ENCODE data around the gene NGF.
"Not testable (repeated sequence)": the region's sequence is repeated elsewhere in the genome, so short reads cannot be mapped to it uniquely, and the experiment has no call there.

Gene NGF

DNA sequence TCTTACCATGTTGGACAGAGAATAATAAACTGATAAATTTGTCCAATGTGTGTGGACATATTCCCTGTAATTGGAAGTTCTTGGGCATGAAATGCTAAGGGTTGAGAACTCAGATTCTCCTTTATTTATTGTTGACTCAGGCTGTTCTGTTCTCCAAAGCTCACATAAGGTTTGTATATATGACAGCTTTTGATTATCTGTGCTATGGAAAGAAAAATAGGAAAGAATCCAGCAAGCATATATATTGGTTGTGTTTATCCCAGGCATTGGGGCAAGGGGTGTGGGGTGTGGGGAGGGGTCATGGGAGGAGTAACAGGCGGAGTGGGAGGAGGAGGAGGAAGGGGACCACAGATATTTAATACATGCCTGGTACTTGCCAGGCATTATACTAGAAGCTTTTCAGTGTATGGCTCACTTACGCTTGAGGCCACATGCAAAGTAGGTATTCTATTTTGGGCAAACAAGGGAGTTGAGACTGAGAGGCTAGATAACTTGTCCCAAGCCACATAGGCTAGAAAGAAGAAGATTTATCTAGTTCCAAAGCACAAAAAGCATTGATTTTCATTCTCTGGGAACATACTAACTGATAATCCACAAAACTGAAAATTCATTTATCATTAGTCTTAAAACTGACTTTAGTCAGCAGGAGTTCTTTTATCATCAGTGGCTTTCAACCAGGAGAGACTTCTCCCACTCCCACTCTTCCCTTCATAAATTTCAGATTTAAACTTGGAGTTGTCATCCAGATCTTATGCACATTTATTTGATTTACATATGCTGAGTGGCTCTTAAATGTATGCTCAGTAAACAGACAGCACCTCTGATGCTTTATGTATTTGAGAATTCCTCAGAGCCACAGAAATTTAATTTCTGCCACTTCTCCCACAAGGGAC lies 27.2 kb downstream of the NGF start:
- no peak for DNase-seq (ENCODE audit: low read depth in 2 of 3, low spot score in 2 of 3)

DNA sequence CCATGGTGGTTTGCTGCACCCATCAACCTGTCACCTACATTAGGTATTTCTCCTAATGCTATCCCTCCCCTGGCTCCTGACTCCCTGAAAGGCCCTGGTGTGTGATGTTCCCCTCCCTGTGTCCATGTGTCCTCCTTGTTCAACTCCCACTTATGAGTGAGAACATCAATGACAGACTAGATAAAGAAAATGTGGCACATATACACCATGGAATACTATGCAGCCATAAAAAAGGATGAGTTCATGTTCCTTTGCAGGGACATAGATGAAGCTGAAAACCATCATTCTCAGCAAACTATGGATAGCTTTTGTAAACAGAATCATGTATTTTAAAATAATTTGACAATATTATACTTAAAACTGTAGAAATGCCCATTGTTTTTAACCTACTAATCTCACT lies 28.5 kb downstream of the NGF start:
- not testable (repeated sequence) for DNase-seq (ENCODE audit: low read depth in 2 of 3, low spot score in 2 of 3)

DNA sequence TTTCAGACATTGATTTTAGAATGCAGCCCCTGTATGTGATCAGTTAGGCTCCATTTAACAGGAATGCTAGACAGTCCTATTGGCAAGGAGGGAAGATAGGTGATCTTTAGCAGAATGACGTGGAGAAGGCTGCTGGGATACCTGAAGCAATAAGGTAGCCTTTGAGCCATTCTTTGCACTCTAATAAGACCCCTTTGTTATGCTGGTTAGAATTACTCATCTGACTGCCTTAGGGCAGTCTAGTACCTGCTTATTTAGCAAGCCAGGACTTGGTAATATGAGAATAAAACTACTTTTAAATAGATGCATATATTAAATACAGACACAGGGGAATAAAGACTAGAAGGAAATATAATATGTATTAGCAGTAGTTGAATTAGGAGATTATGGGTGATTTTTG lies 29.1 kb downstream of the NGF start:
- DNase-seq (ENCODE audit: low read depth in 2 of 3, low spot score in 2 of 3) = no peak

DNA sequence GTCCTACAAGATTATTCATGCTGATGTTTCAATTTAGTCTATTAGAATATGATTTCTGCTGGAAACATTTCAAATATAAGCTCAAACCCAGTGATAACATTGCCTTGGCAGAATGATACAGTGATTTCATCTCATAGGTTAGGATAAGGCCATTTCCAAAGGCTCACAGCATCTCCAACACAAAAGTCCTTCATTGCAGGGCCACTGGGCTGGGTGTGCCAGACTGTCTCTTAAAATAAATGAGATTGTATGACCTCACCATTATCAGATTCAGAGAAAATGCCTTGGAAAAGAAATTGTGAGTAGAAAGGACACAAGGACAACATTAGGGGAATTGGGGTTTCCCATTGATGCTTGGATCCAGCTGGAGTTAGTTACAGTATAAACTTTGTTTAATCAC lies 30.4 kb downstream of the NGF start:
- DNase-seq (ENCODE audit: low read depth in 2 of 3, low spot score in 2 of 3) = no peak

DNA sequence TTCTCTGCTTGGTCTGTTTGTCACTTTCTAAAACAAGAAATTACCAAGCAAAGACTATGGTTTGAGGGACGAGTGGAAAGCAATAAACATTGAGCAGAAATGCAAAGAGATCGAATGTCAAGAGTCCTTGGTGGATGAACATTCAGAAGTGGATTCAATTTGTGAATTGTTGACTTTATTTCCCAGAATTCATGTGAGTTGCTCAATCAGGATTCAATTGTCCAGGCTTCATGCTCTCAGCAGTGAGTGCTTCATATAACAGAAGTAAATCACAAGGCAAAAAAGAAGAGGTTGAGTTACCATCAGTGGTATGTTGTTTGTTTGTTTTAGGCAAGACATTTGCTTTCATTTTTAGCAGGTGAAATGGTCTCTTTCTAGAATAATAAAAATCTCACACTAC lies 31.9 kb downstream of the NGF start:
- DNase-seq (ENCODE audit: low read depth in 2 of 3, low spot score in 2 of 3) = no peak

DNA sequence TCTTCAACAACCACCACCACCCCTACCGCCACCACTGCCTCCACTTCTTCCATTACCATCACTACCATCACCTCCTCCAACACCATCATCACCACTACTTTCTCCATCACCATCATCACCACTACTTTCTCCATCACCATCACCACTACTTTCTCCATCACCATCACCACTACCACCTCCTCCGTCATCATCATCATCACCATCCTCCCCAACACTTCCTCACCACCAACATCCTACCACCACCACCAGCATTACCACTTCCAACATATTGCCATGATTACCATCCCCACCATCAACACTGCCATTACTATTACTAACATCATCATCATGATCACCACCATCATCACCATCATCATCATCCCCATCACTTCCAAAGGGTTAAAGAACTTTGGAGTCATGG lies 34.7 kb downstream of the NGF start:
- DNase-seq (ENCODE audit: low read depth in 2 of 3, low spot score in 2 of 3) = no peak

DNA sequence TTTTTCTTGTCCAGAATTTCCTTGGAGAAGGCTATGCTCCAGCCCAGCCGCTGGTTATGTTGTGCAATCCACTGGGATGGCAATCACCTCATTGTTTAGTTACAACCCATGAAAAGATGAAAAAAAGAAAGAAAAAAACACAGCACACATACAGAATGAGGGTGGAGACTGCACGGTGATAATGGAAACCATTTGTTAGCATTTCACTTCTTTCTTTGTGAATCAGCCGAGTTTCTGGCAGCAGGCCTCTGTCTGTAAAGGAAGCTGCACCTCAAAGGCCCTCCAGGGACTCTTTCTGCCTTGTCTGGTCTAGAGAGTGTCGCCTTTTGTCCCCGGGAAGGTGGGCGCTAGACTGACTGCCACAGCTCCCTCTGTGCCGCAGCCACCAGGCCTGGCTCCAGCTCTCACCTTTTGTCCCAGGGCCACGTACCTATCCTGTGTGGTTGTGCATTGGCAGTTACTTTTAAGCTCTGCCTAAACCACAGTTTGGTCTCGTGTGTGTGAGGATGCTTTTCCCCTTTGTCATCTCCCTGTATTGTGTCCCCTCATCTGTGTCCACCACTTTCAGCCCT lies 35.6 kb downstream of the NGF start:
- no peak for DNase-seq (ENCODE audit: low read depth in 2 of 3, low spot score in 2 of 3)

DNA sequence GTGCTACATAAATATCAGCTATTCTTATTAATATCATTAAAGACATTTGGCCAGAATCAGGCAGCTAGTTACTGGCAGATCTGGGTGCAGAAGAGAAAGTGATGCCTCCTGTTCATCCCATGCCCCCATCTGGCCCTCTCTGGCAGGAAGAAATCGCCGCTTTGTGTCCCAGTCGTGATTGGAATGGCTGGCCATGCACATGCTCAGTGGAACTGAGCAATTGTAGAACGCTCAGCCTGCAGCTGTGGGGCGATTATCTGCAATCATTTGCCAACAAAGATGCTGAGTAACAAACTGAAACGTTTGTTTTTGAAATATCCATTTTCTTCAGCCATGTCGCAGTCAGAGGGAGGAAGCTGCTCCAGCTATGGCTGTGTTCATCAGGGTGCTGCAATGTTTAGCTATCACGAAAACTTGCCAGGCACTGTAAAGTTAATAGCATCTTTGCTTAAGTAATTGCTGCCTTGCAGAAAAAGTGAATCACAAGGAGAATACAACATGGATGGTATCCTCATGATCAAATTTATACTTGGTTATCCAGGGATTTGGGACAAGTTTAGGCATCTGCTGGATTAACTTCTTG lies 36.5 kb downstream of the NGF start:
- no peak for DNase-seq (ENCODE audit: low read depth in 2 of 3, low spot score in 2 of 3)

DNA sequence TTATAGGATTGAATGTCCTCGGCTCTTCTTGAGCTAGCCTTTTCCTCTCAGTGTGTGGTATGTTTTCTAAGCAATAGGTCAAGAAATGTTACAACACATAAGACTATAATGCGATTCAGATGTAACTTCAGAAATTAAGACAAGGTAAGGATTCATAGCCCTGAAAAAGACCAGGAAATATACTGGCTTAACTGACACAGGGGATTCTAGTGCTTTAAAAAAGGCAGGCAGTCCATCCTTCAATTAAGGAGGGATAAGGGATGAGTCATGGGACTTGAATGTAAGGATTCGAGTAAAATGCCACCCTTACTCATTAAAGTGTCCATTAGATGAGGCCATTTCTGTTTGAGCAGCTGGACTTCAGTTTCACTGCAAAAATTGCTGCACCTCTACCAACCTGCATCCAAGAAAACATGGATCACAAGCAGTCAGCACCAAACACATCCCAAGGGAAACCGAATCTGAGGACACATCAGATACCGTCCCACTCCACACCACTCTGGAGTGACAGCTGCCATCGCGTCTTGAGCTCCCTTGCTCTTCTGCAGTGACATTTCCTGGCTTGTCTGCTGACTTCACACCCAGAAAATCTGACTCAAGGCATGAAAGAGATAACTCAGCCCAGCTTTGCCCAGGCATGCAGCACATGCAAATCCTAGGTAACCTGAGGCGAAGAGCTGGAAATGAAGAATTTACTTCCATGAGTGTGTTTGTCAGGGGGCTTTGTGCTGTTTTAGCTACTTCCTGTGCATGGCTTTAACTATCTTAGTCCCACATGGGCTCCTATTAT lies 37.8 kb downstream of the NGF start:
- no peak for DNase-seq (ENCODE audit: low read depth in 2 of 3, low spot score in 2 of 3)

DNA sequence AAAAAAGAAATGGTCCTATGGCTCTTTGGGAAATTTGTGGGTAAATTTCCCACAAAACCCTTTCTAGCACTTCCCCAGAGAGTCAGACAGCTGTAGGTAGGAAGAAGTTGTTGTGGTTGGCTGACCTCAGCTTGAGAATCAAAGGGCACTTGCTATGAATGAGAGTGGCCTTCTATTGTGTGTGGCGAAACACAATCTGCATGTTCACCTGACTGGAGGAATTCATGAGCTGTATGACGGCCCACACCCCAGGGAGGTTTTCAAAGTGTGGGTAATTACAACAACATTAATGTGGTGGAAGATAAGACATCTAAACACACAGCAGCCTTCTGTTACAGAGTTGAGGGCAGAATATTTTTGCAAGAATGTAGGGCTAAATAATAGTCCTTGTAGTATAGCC lies 38.8 kb downstream of the NGF start:
- no peak for DNase-seq (ENCODE audit: low read depth in 2 of 3, low spot score in 2 of 3)

DNA sequence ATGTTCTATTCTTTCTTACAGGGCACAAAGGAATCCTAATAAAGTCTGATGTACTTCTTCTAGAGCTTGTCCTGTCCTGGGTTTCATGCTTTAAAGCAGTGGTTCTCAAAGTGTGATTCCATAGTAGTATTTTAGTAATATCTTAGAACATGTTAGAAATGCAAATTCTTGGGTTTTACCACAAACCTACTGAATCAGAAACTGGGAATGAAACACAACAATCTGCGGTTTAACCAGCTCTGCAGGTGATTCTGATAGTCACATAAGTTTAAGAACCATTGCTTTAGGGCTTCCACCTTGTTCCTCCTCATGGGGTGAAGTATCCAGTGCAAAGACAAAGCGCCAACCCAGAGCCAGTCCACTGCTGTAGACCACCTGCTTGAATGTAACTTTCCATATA lies 41.1 kb downstream of the NGF start:
- DNase-seq (ENCODE audit: low read depth in 2 of 3, low spot score in 2 of 3) = no peak

DNA sequence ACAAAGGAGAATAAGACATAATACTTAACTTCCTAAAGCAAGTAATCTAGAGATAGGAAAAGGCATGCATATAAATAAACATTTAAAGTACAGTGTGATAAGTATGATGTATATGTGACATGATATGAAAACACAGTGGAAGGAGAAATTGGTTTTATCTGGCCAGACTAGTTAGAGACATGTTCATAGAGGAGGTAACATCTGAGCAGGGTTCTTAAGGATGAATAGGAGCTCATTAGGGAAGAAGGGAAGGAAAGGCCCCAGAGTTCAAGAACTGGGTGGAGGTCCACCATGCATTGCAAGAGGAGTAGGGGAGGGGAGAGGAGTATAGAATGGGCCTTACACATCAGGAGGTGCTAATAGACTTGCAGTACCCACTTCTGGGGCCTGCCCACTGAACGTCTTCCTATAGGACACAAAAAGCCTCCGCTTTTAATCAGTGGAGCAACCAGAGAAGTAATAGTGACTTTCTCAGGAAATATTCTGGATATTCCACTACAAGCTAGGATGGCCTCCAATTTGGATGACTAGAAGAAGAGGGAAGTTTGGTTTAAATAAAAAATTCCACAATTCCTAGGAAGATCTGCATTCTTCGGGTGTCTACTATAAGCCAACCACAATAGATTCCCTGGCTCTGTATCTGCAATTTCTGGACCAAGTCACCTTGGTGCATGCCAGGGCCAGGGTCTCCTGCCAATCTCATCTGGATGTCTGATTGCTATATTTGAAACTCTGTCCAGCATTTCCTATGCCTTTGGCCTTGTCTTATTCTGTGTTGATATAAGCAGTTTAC lies 41.9 kb downstream of the NGF start:
- no peak for DNase-seq (ENCODE audit: low read depth in 2 of 3, low spot score in 2 of 3)

DNA sequence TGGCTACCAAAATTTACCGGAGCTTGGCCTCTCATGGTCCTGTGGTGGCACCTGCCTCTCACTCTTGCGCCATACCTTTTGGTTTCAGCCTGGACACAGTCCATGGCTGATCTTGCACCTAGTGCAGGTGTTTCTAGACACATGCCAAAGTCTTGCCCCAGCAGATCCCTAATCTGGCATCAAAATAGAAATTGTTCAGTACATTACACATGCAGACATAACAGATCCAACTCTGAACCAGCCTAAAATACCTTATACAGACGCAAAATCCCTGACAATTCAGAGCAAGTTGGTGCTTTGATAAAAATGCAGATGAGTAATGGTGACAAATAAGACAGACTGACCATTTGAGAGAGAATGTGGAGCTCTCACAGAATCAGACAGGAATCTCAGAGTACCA lies 44.1 kb downstream of the NGF start:
- DNase-seq (ENCODE audit: low read depth in 2 of 3, low spot score in 2 of 3) = no peak

DNA sequence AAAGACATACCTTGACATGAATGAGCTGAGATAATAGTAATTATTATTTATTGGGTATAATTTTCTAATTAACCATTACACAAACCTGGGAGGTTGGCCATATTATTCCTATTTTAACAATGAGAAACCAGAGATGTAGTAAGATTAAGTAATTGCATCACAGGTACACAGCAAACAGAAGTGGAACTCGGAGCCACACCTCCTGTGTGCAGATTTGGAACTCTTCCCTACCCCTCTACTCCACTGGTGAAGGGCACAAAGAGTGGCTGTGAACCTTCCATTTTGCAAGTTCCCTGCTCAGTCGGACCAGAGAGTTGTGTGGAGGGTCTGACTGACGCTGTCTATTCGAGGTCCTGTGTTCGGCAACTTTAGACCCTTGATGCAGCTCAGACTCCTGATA lies 45.0 kb downstream of the NGF start:
- DNase-seq (ENCODE audit: low read depth in 2 of 3, low spot score in 2 of 3) = no peak

DNA sequence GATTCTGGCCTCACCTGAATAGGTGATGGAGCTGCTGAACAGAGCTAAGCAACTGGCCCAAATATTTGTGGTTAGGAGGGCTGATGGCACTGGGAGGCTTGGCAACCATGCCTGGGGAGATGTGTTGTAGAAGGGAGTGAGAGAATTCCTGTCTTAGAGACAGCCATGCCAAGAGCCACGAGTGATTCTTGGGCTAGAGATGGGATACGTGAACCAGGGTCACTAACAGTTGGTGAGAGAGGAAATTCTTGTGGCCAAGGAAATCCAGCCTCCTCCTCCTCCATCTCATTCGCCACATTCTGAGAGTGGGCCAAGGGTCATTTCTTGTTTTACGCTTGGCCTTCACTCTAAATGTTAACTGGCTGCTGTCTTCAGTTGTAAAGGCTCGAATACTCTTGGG lies 46.3 kb downstream of the NGF start:
- no peak for DNase-seq (ENCODE audit: low read depth in 2 of 3, low spot score in 2 of 3)

DNA sequence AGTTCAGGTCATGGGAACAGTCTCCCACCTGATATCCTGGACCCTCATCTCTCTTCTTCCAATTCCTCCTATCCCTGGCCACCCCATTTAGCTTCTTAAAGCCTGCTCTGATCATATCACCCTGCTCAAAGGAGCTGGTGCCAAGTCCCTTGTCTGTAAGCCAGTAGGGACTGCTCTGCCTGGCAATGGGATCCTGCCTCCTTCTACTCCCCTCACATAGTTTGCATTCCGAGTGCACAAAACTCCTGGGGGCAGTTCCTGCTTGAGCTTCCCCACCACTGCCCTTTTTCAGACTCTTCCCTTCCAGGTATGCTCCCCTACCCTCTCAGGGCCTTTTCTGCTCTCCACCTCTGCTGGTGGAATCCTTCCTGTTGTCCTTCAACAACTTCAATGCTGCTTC lies 48.1 kb downstream of the NGF start:
- DNase-seq (ENCODE audit: low read depth in 2 of 3, low spot score in 2 of 3) = no peak

DNA sequence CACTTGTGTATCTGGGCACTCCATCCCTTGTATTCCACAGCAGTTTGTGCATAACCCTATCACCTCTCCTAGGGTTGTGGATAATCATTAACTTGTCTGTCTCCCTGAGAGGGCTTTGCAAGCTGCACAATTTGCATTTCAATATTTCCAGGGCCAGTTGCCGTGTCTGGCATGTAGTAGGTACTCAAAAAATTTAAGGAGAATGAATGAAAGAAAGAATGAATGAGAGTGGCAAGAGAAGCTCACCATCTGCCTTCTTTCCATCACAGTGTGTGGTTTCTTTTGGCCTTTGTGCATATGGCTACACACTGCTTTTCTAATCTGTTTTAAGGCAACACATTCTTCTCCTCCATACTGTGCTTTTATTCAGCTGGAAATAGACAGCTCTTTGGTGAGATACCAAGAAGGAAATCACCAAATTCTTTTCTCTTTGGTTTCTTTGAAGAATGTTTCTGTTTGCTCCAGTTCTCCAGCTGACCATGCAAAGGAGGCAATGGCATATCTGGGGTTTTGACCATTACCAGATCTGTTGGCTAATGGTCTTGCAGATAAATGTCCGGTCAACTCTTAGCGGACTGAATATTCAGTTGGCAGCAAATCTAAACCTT lies 49.4 kb downstream of the NGF start:
- no peak for DNase-seq (ENCODE audit: low read depth in 2 of 3, low spot score in 2 of 3)

DNA sequence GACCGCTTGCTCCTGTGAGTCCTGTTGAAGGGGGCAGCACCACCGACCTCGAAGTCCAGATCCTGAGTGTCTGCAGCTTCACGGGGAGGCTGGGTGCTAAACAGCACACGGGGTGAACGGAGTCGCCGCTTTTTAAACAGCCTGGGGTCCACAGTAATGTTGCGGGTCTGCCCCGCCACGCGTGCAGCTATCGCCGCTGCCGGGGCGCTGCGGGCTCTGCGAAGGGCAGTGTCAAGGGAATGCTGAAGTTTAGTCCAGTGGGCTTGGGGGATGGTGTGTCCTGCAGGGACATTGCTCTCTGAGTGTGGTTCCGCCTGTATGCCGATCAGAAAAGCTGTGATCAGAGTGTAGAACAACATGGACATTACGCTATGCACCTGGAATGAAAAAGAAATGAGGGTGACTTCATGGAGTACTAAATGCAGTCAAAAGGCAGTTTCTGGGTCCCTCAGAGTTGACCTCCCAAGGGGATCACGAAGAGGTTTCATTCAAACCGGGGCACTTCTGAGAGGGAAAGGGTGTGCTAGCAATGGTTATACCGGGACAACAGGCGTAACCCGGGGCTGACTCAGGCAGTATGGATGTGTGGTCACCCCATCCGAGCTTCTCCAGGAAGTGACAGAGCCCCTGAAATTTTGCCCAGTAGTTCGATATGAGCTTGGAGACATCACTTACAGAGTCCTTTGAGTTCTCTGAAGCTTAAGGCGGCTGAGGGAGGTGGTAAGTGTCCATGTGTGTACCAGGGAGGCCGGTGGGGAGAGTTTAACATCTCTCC lies 51.4 kb downstream of the NGF start:
- DNase-seq (ENCODE audit: low read depth in 2 of 3, low spot score in 2 of 3) = no peak

DNA sequence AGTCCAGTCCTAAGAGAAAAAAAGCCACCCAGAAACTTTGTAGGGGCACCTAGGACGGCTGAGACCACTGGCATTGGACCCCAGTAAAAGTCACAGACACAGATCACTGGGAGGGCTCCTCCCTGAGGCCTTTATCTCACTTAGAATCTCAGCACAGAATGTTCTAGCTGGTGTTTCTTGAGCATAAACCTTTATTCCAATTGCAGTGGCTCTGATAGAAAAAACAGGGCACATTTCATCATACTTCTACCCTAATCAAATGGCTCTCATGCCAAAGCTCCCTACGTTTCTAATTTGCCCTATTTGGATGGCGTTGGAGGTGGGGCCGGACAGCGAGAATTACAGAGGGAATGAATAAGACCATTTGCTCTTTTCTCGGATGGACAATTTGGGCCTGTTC lies 53.8 kb downstream of the NGF start:
- DNase-seq (ENCODE audit: low read depth in 2 of 3, low spot score in 2 of 3) = no peak

DNA sequence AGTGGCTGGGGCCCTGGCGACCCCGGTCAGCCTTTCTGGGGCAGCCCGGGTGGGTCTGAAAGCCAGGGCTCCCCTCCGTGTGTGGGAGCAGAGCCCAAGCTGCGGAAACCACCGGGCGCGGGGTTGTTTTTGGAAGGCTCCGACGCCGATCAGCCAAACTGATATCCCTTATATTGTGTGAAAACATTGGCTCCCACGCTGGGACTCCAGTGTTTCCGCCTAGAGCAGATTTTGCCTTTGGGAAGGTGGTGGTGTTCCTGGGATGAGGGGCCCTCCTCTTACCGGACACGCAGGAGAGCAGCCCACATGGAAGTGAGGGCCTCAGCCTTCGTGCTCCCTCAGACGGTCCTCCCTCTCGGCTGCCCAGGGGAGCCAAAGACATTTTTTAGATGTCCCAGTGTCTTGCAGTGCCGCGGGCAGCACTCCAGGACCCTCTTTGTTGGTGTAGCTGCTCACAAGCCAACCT lies 54.3 kb downstream of the NGF start:
- no peak for DNase-seq (ENCODE audit: low read depth in 2 of 3, low spot score in 2 of 3)

Measured in activated CD8-positive, alpha-beta memory T cell treated with anti-CD3 and anti-CD28 coated beads for 48 hours (primary cell).